ENCODE results near the gene VEGFB.

VEGFB gene

GRCh38 chr11:64253481-64253880 lies 19.1 kb downstream of the VEGFB start:
- TF ChIP-seq TAF1 (IDR thresholded peaks at IDR 0.05; ENCODE audit: borderline replicate concordance, insufficient read depth, low read length): no peak
- no peak for TF ChIP-seq FOXP2 (optimal IDR thresholded peaks at IDR 0.05; ENCODE audit: borderline replicate concordance, extremely low read depth, extremely low read length, insufficient read depth)
- TF ChIP-seq REST (IDR thresholded peaks at IDR 0.05; ENCODE audit: insufficient read depth in 1 of 2, low read depth in 2 of 2, low read length in 2 of 2): no peak
- no peak for TF ChIP-seq POLR2AphosphoS5 (IDR thresholded peaks at IDR 0.05; ENCODE audit: low read depth, low read length)
- no peak for TF ChIP-seq SIN3A (IDR thresholded peaks at IDR 0.05; ENCODE audit: borderline replicate concordance, insufficient read depth, low read length)

- TF ChIP-seq FOXP2 (optimal IDR thresholded peaks at IDR 0.05; ENCODE audit: borderline replicate concordance, extremely low read depth, extremely low read length, insufficient read depth) (no peak), SIN3A (IDR thresholded peaks at IDR 0.05; ENCODE audit: borderline replicate concordance, insufficient read depth, low read length) (no peak), TAF1 (IDR thresholded peaks at IDR 0.05; ENCODE audit: borderline replicate concordance, insufficient read depth, low read length) (no peak), POLR2AphosphoS5 (IDR thresholded peaks at IDR 0.05; ENCODE audit: low read depth, low read length) (no peak), REST (IDR thresholded peaks at IDR 0.05; ENCODE audit: insufficient read depth in 1 of 2, low read depth in 2 of 2, low read length in 2 of 2) (no peak)
These were observed 19.9 kb downstream of the VEGFB start for GRCh38 chr11:64254326-64254725.

DNA sequence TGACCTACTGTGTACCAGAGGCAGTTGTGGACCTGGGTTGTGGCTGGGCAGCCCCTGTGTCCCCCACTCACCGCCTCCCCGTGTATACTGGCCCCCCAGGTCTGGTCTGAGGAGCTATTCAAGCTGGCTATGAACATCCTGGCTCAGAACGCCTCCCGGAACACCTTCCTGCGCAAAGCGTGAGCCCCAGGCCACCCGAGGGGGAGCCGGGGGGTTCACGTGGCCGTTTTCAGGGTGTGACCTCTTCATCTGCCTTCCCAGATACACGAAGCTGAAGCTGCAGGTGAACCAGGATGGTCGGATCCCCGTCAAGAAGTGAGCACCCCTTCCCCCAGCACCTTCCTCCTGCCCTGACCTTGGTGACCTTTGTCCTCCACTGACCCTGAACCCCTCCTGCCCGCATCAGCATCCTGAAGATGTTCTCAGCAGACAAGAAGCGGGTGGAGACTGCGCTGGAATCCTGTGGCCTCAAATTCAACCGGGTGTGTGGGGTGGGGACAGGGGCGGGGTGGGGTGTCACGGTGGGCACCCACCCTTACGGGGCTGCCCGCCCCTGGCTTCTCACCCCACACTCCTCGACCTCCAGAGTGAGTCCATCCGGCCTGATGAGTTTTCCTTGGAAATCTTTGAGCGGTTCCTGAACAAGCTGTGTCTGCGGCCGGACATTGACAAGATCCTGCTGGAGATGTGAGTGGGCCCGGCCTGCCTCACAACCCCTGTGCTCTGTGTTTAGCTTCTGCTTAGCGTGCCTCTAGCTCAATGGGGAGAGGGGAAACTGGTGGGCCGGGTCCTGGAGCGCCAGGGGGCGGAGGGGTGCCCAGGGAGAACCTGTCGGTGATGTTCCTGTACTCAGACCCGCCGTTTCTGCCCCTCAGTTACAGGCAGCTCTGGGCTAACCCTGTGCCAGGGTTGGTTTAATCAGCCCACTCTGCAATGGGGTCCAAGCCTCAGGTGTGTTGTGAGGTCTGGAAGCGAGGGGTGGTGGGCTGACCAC lies 21.0 kb downstream of the VEGFB start:
- TF ChIP-seq SIN3A (IDR thresholded peaks at IDR 0.05; ENCODE audit: borderline replicate concordance, insufficient read depth, low read length) (no peak), POLR2AphosphoS5 (IDR thresholded peaks at IDR 0.05; ENCODE audit: low read depth, low read length) (no peak), REST (IDR thresholded peaks at IDR 0.05; ENCODE audit: insufficient read depth in 1 of 2, low read depth in 2 of 2, low read length in 2 of 2) (no peak), TAF1 (IDR thresholded peaks at IDR 0.05; ENCODE audit: borderline replicate concordance, insufficient read depth, low read length) (no peak)

- TF ChIP-seq REST (IDR thresholded peaks at IDR 0.05; ENCODE audit: insufficient read depth in 1 of 2, low read depth in 2 of 2, low read length in 2 of 2): no peak
- TF ChIP-seq FOXP2 (optimal IDR thresholded peaks at IDR 0.05; ENCODE audit: borderline replicate concordance, extremely low read depth, extremely low read length, insufficient read depth): no peak
- no peak for TF ChIP-seq TAF1 (IDR thresholded peaks at IDR 0.05; ENCODE audit: borderline replicate concordance, insufficient read depth, low read length)
- TF ChIP-seq SIN3A (IDR thresholded peaks at IDR 0.05; ENCODE audit: borderline replicate concordance, insufficient read depth, low read length): no peak
- TF ChIP-seq POLR2AphosphoS5 (IDR thresholded peaks at IDR 0.05; ENCODE audit: low read depth, low read length): no peak
These were observed 21.9 kb downstream of the VEGFB start for GRCh38 chr11:64256300-64256699.

All from PFSK-1 (cell line).